Activated CD4-positive, alpha-beta T cell treated with anti-CD3 and anti-CD28 coated beads, Interleukin-2, amount 50 U/mL, for 16 hours (primary cell): Measurements from ENCODE around the gene THADA.
A peak's percentile ranks its signal among the peaks of the same experiment; 100 is the strongest.
"Not testable (repeated sequence)": the region's sequence is repeated elsewhere in the genome, so short reads cannot be mapped to it uniquely, and the experiment has no call there.

Experiments used
- DNase-seq: peaks from one replicate; pipeline ENCODE4 v3.0.0-alpha.2; 2020

The THADA gene

GRCh38 chr2:43462866-43463641 is 132.8 kb downstream of the THADA start:
- DNase-seq, result no peak

GRCh38 chr2:43461453-43462073 is 134.3 kb downstream of the THADA start:
- DNase-seq, result no peak

GRCh38 chr2:43460611-43461365 is 135.1 kb downstream of the THADA start:
- DNase-seq, result no peak

- DNase-seq, result no peak
Measured at GRCh38 chr2:43460174-43460546, 135.7 kb downstream of the THADA start.

GRCh38 chr2:43459446-43460173 is 136.2 kb downstream of the THADA start:
- DNase-seq, result no peak

GRCh38 chr2:43458014-43458628 is 137.7 kb downstream of the THADA start:
- no peak for DNase-seq

- DNase-seq, result peak; percentile 14
Measured at GRCh38 chr2:43455731-43456642, 139.9 kb downstream of the THADA start.

GRCh38 chr2:43455296-43455695 is 140.5 kb downstream of the THADA start:
- DNase-seq, result no peak

- no peak for DNase-seq
Measured at GRCh38 chr2:43454791-43455190, 141.0 kb downstream of the THADA start.

GRCh38 chr2:43453179-43454170 is 142.4 kb downstream of the THADA start:
- DNase-seq, result no peak

GRCh38 chr2:43452318-43452731 is 143.5 kb downstream of the THADA start:
- peak; percentile 6 for DNase-seq

GRCh38 chr2:43450617-43451016 is 145.2 kb downstream of the THADA start:
- DNase-seq, result no peak

- DNase-seq, result no peak
Measured at GRCh38 chr2:43448822-43449110, 147.1 kb downstream of the THADA start.

- no peak for DNase-seq
Measured at GRCh38 chr2:43448011-43448821, 147.6 kb downstream of the THADA start.

GRCh38 chr2:43446755-43447154 is 149.1 kb downstream of the THADA start:
- DNase-seq, result not testable (repeated sequence)

- no peak for DNase-seq
Measured at GRCh38 chr2:43445781-43446180, 150.1 kb downstream of the THADA start.

GRCh38 chr2:43444989-43445645 is 150.7 kb downstream of the THADA start:
- DNase-seq, result no peak

- no peak for DNase-seq
Measured at GRCh38 chr2:43443282-43443681, 152.6 kb downstream of the THADA start.

- DNase-seq, result no peak
Measured at GRCh38 chr2:43441195-43441594, 154.6 kb downstream of the THADA start.
